Pons (tissue), 1 donor: ENCODE results near the gene ARHGAP40.
"Not testable (repeated sequence)": the region's sequence is repeated elsewhere in the genome, so short reads cannot be mapped to it uniquely, and the experiment has no call there.

ENCODE experiments used
- DNase-seq: peaks from one replicate; pipeline ENCODE4 v3.0.0-alpha.2; 2016; ENCODE audit warnings: low spot score

The ARHGAP40 gene

DNA sequence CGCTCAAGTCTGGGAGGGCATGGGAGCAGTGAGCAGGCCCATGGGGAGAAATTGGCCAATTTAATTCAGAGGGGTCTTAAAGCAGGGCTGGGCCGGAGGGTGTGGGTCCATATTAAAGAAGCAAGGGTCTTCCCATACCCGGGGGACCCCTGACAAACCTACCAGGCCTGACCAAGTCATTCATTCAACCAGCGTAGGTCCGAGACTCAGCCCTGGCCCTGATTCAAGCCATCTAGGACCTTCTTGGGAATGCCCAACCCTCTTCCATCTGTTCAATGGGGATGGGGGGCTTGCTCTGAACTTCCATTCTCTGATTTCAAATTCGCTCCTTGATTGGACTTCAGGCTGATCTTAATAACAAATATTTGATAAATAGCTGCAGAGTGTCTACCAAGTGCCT is 13.3 kb upstream of the ARHGAP40 start:
- DNase-seq, result no peak

DNA sequence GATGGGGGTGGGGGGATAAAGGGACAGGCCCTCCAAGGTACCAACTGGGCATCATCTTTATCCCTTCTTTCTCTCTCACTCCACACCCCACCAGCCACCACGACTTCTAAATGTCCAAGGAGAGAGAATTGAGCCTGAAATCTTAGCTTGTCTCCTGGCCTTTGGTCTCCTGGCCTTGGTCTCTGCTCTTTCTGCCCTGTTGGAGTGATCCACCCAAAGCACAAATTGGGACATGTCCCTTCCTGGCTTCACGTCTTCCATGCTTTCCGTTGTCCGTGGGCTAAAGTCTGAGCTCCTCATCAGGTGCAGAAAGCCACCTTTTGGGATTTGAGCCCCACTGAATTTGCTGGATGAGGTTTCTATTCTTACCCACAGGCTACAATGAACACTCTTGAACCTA is 12.3 kb upstream of the ARHGAP40 start:
- DNase-seq, result no peak

DNA sequence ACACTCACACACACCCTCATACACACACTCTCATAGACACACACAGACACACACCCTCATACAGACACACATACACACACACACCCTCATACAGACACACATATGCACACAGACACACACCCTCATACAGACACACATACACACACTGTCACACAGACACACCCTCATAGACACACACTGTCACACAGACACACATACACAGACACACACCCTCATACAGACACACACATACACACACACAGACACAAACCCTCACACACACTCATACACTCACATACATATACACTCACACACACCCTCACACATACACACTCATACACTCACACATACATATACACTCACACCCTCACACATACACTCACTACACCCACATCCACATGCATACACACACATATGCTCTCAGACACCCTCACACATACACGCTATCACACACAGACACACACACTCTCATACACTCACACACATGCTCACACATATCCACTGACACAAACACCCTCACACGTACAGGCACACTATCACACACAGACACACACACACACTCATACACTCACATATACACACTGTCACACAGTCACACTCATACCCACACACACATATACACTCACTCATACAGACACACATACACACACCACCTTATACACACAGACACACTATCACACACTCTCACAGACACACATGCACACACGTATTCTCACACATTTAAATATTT is 11.5 kb upstream of the ARHGAP40 start:
- DNase-seq, result no peak

DNA sequence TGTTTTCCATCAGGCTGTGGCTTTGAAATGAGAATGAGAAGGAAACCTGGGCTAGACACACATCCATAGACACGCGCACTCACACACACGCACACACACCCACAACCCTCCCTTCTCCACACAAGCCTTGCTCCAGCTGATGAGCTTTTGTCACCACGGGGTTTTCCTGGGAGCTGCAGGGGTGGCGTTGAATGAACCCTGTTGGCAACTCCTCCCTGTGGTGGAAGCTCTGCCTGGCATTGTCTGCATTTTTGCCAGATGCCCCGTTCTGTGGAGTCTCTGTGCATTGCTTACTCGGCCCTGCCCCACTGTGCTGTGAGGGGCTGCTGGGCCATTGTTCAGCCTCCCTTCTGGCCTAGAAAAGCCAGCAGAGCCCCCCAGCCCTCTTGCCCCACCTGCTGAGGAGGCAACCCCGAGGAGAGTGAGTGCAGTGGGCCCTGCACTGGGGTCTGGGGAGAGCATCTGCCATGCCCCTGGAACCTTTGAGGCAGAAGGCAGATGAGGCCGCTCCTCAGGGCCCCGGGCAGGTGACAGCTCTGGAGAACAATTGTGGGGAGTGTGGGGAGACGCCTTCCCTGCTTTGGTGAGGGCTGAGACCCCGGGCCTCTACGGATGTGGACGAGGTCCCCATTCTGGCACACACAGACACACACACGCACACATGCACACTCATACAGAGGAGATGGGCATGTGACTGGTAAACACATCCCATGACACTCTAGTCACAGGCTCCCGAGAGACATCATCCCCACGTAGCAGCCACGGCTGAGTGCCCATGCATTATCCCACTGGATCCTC is 10.7 kb upstream of the ARHGAP40 start:
- no peak for DNase-seq

DNA sequence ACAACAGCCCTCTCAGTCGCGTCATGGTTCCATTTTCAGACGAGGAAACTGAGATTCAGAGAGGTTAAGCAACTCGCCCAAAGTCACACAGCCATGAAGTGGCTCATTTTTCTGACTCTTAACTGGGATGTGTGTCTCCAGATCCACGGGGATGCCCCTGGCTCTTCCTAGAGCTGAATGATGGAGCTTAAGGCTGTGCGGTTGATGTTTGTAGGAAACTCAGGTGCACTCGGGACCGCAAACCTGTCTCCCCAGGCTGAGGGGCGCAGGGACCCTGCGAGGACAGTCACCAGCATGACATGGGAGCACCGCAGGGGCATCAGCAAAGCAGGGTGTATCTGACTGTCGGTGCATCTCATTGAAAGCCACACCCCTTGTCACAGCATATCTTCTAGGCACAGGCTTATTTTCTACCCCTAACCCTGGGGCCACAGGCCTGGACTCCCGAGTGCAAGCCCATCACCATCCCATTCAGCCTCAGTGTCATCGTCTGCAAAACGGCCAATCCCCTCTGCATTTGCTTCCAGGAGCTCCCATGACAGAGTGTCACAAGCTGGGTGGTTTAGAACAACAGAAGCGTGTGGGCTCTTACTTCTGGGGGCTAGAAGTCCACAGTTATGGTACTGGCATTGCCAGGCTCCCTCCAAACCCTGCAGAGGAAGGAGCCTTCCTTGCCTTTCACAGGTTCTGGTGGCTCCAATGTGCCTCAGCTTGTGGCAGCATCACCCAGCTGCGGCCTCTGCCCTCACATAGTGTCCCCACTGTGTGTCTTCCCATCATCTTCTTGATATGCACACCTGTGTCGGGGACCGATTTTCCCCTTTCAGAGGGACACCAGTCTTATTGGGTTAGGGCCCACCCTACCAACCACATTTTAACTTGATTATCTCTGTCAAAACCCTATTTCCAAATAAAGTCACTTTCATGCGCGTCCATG is 9.9 kb upstream of the ARHGAP40 start:
- DNase-seq, result no peak

DNA sequence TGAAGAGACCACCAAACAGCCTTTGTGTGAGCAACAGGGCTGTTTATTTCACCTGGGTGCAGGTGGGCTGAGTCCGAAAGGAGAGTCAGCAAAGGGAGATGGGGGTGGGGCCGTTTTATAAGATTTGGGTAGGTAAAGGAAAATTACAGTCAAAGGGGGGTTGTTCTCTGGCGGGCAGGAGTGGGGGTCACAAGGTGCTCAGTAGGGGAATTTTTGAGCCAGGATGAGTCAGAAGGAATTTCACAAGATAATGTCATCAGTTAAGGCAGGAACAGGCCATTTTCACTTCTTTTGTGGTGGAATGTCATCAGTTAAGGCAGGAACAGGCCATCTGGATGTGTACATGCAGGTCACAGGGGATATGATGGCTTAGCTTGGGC is 9.2 kb upstream of the ARHGAP40 start:
- DNase-seq, result not testable (repeated sequence)

DNA sequence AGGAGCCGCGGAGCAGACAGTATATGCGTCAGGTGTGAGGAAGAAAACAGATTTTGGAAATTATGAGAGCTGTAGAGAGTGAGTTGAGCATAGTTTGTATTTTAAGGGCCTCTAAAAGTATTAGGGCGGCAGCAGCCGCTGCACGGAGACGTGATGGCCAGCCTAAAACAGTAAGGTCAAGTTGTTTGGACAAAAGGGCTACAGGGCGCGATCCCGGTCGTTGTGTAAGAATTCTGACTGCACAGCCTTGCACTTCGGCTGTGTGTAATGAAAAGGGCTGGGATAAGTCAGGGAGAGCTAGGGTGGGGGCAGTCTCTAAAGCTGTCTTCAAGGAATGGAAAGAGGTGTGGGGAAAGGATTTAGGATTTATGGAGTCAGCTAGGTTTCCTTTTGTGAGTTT is 7.3 kb upstream of the ARHGAP40 start:
- DNase-seq, result not testable (repeated sequence)

DNA sequence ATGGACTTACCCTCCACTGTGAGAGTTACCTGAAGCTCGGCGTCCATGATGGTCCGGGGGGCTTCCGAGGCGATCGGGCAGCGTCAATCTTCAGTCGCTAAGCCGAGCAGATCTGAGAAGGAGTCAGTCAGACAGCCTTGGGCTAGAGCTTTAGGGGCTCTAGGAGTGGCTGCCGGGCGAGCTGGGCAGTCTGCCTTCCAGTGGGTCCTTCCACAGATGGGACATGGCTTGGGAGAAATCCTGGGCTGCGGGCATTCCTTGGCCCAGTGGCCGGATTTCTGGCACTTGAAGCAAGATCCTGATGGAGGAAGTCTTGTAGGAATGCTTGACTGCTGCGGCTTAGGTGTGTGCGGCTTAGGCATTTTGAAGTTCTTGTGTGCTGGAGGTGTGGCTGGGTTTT is 5.7 kb upstream of the ARHGAP40 start:
- not testable (repeated sequence) for DNase-seq

DNA sequence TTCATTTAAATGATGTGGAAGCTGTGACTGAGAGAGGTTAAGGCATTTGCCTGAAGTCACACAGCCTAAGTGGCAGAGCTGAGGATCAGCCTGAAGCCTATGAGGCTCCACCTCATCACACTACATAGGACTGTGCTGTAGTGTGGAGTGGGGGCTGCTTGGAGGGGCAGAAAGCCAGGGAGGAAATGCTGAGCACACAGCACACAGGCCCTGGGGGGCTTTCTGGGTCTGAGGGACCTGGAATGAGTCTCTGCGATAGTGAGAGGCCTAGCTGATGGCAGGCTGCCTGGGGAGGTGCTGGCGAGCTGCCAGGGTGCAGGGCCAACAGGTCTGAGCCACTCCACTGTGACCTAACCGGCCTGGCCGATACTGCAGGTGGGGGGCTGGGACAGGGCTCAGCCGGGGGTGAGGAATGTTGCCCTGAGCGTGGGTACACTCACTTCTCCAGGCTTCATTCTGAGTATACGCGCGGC is 2.2 kb upstream of the ARHGAP40 start:
- no peak for DNase-seq

DNA sequence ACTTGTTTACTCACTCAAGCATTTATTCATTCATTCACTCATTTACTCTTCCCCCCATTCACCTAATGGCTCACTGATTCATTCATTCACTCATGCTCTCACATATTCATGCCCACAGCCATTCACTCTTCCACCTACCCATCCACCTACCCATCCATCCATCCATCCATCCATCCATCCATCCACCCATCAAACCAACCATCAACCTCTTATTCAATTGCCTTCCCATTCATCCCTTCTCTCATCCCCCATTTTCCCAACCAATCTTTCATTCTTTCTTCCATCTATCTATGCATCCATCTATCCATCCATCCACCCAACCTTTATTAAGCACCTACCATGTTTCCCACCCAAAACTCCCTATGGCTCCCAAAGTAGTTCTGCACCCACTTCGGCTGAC is 1.6 kb upstream of the ARHGAP40 start:
- no peak for DNase-seq

DNA sequence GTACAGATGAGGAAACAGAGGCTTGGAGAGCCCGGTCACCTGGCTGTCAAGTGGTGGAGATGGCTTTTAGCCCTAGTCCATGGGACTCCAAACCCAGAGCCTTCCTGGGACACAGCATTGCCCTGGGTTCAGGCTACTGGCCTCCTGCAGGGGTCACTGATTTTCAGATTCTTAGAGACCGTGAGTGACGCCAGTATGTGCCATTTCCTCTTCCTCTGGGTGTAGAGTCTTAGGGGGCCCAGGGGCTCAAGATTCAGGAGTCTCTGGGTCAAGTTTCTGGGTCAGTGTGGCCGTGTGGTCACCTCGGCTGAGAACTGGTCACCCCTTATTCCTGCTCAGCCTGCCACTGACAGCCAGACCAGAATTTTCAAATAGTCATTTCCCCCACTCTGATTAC is 574 bp downstream of the ARHGAP40 start:
- DNase-seq, result no peak

DNA sequence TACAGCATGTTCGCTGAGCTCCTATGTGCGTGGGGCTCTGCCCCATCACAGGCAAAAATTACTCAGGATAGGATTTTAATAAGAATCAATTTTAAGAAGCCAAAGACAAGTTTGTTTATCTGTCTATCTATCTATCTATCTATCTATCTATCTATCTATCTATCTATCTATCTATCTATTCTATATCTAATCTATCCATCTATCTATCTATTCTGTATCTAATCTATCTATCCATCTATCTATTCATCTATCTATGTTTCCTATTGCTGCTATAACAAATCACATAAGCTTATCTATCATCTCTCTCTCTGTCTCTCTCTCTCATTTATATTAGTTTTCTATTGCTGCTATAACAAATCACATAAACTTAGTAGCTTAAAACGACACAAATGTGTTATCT is 1.7 kb downstream of the ARHGAP40 start:
- DNase-seq, result no peak

DNA sequence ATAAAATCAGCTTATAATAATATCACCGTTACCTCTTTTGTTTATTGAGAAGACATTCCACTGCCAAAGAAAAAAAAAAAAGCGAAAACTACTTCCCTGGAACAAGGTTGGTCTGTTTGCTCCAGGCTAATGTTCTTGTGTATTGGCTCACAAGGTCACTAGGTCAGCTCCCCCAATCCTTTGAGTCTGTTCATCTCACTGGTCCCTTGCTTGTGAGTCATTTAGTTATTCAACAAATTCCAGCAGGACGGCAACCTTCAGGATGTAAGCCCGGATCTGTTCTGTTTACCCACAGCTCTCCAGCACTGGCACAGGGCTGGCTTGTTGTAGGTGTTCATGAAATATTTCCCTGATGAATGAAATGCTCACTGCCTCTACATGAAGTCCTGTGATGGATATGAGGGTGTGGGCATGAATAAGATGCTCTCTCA is 3.3 kb downstream of the ARHGAP40 start:
- DNase-seq, result no peak

DNA sequence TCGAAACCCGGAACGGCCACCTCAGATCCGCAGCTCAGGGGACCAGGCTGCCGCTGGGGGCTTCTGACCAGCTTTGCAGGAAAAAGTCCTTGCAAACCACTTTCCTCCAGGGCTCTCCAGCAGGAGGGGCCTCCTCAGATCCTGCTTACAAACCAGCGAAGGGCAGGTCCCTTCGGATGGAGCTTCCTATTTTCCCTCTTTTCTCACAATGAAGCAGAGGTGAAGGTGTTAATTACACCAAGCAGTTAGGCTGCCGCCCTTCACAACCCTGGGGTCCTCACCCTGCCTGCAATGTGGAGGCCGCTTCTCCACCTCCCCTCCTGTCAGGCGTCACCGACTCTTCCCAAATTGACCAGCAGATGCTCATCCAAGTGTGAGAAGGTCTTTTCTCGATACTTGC is 5.7 kb downstream of the ARHGAP40 start:
- no peak for DNase-seq

DNA sequence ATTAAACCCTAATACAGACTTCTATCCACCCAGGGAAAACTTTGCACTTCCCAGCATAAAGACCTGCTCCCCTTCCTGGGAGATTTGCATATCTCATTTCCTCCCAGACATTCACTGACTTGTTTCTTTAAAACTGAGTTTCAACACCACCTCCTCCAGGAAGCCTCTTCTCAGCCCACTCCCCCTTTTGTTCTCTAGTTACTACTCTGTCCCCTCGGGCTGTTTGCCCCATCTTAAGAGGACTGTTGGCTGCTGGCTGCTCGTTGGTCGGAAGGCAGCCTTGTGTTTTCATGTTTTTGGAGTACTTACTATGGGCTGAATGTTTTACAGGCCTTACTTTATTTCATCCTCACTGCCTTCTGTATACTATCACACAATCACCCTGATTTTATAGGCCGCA is 6.6 kb downstream of the ARHGAP40 start:
- DNase-seq, result no peak

DNA sequence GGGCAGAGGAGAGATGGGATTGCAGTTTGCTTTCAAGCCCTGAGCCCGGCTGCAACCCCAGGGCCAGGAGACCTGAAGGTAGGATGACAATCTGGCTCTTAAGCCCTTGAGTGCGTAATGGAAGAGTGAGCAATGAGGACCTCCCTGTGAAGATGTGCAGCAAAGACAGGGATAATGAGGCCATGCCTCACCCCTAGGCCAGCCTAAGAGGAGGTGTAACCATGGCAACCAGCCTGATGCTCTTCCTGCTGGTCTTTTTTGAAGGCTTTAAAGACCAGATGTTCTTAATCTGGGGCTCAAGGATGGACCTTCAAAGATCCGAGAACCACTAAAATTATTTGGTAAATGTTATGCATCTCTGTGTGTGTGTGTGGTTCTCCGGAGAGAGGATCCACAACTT is 8.2 kb downstream of the ARHGAP40 start:
- no peak for DNase-seq

DNA sequence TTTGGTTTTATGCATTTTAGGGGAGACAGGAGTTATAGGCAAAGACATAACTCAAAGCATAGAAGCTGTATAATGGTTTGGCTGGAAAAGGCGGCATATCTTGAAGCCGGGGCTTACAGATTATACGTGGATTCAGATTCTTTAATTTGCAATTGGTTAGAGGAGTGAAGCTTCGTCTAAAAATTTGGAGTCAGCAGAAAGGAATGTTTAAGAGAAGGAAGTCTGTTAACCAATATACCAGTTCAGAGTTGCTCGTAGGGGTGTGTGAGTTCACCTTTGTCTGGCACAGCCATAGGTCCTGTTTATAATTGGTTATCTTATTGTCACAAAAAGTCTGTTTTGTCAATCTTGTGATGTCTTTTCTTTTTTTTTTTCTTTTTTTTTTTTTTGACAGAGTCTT is 8.9 kb downstream of the ARHGAP40 start:
- DNase-seq, result no peak

DNA sequence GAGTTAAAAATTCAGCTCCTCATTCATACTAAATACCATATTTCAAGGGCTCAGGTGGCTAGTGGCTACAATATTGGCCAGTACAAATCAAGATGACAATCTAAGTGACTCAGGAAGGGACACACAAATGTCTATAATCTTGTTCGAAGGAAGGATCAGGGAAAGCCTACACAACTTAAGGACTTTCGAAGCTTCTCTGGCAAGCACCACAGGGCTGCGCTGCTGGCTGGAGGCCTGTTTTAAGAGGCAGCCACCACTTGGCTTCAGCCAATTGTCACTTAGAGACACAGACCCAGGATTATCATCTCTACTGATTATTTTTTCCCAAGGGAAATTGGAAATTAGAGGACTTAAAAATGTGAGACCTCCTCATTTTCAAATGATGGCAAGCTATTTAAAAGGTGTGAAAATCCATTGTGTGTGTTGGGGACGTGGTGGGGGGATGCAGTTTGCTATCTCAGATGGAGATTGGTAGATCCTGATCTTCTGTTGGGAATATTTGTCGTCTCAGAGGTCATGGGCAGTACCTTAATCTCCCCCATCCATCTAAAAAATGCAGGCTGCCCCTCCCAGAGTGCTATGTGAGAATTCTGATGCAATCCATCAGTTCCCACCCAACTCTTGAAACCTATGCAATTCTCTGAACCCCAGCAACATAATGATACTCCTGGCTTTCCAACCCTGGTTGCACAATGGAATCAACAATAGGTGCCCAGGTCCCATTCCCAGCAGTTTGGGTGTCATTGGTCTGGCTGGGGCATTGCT is 11.3 kb downstream of the ARHGAP40 start:
- no peak for DNase-seq

DNA sequence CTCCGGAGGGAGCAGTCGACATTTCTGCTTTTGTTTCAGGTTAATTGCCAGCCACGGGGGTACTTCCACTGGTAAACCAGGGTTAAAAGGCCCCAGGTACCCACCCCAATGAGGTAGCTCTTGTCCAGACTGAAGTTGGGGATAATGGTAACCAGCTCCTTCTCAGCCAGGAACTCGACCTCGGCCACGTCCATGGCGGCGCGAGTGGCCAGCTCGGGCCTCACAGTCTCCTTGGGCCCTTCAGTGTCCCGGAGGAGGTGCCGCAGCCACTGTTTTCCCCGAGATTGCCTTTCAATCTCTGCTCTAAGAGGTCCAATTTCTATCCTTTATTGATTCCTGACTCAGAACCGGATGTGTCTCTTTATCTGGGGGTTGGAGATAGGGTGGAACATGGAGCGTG is 13.7 kb downstream of the ARHGAP40 start:
- no peak for DNase-seq

DNA sequence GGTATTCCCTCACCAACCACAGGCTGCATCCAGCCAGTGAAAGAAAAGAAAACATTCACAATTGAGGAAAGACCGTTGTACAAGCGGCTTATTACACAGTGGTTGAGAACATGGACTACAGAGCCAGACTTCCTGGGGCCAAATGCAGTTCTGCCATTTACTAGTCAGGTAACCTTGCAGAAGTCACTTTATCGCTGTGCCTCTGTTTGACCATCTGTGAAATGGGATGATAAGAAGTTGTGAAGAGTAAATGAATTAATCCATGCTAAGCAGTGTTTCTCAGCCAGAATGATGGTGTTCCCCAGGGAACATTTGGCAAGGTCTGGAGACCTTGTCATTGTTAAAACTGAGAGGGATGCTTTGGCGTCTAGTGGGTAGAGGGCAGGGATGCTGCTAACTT is 14.8 kb downstream of the ARHGAP40 start:
- DNase-seq, result no peak

DNA sequence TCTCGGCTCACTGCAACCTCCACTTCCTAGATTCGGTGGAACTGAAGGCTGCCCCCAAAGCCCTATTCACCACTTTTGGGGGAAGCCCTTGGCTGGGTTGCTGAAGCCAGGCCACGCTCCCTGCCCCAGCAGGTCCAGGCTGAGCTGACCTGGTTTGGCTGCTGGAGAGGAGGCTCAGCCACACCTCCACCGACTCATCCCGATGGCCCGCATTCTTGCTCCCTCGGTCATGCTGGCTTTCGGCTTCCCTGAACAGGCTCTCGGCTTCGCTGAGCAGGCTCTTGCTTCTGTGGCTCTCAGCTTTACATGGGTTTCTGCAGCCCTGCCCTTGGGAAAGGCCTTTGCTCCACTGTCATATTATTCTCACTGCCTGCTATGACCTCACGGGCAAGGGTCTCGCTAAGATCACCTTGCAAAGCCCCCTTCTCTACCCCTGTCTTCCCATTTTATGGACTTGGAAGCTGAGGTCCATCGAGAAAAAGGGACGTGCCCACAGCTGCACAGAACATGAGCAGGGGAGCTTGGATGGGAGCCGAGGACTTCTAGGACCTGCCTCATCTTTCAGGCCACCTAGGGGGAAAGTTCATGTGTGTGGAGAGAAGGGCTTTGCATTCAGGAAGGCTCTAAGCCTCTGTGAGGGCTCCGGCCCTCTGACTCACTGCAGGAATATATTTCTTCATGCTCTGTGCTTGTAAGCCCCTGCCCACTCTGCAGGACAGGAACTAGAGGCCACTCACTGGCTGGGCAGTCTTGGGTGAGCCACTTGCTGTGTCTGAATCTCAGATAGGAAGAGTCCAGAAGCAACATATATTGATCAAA is 15.6 kb downstream of the ARHGAP40 start:
- DNase-seq, result no peak
